Measurements from ENCODE around the gene ZNF280B. TPM values are rescaled to one million over a fixed set of nuclear protein-coding genes. Genes with fewer than 3 reads are reported as not detected.

ZNF280B gene
- total RNA-seq, 3 donors from 2014 or later, result 0.33 to 0.64 (median 0.44) TPM

- Histone ChIP-seq H3K27me3 (no peaks in the 10 kb centered on the region), H3K27ac (no peak overlapping the region), H3K36me3 (no peaks in the 10 kb centered on the region), H3K4me3 (no peak overlapping the region), H3K9me3 (no peaks in the 10 kb centered on the region), H3K4me1 (no peaks in the 10 kb centered on the region)
- DNase-seq (ENCODE audit: low spot score in 2 of 2), result no peak
- intact Hi-C loops (cut with DNase I; ENCODE audit: low total_unique reads), result no loop called here
- TF ChIP-seq CTCF (IDR thresholded peaks at IDR 0.05) (no peak), POLR2AphosphoS5 (IDR thresholded peaks at IDR 0.05) (no peak), POLR2A (IDR thresholded peaks at IDR 0.05) (no peak)
Measured at GRCh38 chr22:22546490-22546889, 37.9 kb upstream of the ZNF280B start.

GRCh38 chr22:22545084-22545483, 36.5 kb upstream of the ZNF280B start:
- TF ChIP-seq CTCF (IDR thresholded peaks at IDR 0.05) (no peak), POLR2A (IDR thresholded peaks at IDR 0.05) (no peak), POLR2AphosphoS5 (IDR thresholded peaks at IDR 0.05) (no peak)
- Histone ChIP-seq H3K4me1 (no peaks in the 10 kb centered on the region), H3K27me3 (no peaks in the 10 kb centered on the region), H3K27ac (no peak overlapping the region), H3K4me3 (no peak overlapping the region), H3K9me3 (peaks cover 0 to 3% of the 10 kb centered on the region in 2 donors), H3K36me3 (no peaks in the 10 kb centered on the region)
- intact Hi-C loops (cut with DNase I; ENCODE audit: low total_unique reads), result no loop called here
- DNase-seq (ENCODE audit: low spot score in 2 of 2), result no peak

GRCh38 chr22:22538226-22538989, 29.9 kb upstream of the ZNF280B start:
- H3K4me3 ChIP-seq, result no peak overlapping the region
- TF ChIP-seq CTCF (IDR thresholded peaks at IDR 0.05) (no peak), POLR2A (IDR thresholded peaks at IDR 0.05) (no peak), POLR2AphosphoS5 (IDR thresholded peaks at IDR 0.05) (no peak)
- H3K9me3 ChIP-seq, result peaks cover 0 to 7% of the 10 kb centered on the region in 2 donors
- H3K36me3 ChIP-seq, result no peaks in the 10 kb centered on the region
- no peak overlapping the region for H3K27ac ChIP-seq
- H3K4me1 ChIP-seq, result no peaks in the 10 kb centered on the region
- intact Hi-C loops (cut with DNase I; ENCODE audit: low total_unique reads), result no loop called here
- no peak for DNase-seq (ENCODE audit: low spot score in 2 of 2)
- H3K27me3 ChIP-seq, result no peaks in the 10 kb centered on the region

- Histone ChIP-seq H3K27me3 (no peaks in the 10 kb centered on the region), H3K4me1 (no peaks in the 10 kb centered on the region), H3K27ac (no peak overlapping the region), H3K36me3 (no peaks in the 10 kb centered on the region), H3K4me3 (no peak overlapping the region), H3K9me3 (peaks cover 0 to 7% of the 10 kb centered on the region in 2 donors)
- DNase-seq (ENCODE audit: low spot score in 2 of 2), result no peak
- no peak for TF ChIP-seq CTCF (IDR thresholded peaks at IDR 0.05)
- no peak for TF ChIP-seq POLR2AphosphoS5 (IDR thresholded peaks at IDR 0.05)
- intact Hi-C loops (cut with DNase I; ENCODE audit: low total_unique reads), result no loop called here
Measured at GRCh38 chr22:22536916-22537315, 28.4 kb upstream of the ZNF280B start.

- Histone ChIP-seq H3K4me1 (no peaks in the 10 kb centered on the region), H3K9me3 (peaks cover 0 to 7% of the 10 kb centered on the region in 2 donors), H3K27me3 (no peaks in the 10 kb centered on the region), H3K36me3 (no peaks in the 10 kb centered on the region), H3K4me3 (no peak overlapping the region), H3K27ac (no peak overlapping the region)
- DNase-seq (ENCODE audit: low spot score in 2 of 2), result no peak
- no peak for TF ChIP-seq POLR2A (IDR thresholded peaks at IDR 0.05)
- TF ChIP-seq POLR2AphosphoS5 (IDR thresholded peaks at IDR 0.05), result no peak
- TF ChIP-seq CTCF (IDR thresholded peaks at IDR 0.05), result no peak
- intact Hi-C loops (cut with DNase I; ENCODE audit: low total_unique reads), result no loop called here
Measured at GRCh38 chr22:22536515-22536914, 28.0 kb upstream of the ZNF280B start.

All from breast epithelium (tissue), 4 donors.